Measurements from ENCODE around the gene HSPA4.
"Not testable (repeated sequence)": the region's sequence is repeated elsewhere in the genome, so short reads cannot be mapped to it uniquely, and the experiment has no call there.

Gene HSPA4

GRCh38 chr5:133051061-133051541, 712 bp upstream of the HSPA4 start:
- DNase-seq: no peak

DNA sequence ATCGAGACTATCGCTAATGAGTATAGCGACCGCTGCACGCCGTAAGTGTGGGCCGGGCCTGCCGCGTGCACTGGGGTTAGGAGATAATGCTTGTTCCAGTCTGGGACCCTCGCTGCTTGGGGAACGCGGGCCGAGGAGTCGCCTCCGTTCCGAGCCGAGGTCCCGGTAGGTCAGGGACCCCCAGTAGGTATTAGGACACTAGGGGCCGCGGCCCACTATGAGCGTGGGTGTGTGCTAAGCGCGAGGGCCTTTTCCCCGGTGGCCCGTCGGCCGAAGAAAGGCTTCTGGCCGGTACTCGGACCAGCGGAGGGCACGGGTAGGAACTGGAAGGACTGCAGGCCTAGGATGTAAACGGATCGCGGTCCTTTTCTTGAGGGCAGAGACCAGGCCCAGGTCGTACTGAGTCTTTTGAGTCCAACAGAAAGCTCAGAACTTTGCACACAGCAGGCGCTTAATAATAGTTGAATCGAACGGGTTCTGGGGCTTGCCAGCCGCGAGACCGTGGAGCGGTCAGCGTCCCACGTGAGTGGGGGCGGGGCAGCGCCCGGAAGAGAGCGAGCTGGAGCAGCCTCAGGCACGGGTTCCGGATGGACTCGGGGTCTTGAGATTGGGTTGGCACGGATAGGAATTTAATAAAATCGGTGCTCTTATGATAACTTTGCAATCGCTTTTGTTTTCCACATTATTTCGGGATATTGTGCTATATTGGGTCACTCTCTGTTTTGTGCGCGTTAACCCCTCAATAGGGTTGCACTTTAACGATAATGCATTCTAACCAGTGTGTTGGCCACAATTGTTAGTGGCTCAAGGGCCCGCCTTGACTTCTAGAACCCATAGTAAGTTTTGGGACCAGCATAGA, 733 bp downstream of the HSPA4 start:
- DNase-seq: no peak

GRCh38 chr5:133053448-133053847, 1.6 kb downstream of the HSPA4 start:
- no peak for DNase-seq

DNA sequence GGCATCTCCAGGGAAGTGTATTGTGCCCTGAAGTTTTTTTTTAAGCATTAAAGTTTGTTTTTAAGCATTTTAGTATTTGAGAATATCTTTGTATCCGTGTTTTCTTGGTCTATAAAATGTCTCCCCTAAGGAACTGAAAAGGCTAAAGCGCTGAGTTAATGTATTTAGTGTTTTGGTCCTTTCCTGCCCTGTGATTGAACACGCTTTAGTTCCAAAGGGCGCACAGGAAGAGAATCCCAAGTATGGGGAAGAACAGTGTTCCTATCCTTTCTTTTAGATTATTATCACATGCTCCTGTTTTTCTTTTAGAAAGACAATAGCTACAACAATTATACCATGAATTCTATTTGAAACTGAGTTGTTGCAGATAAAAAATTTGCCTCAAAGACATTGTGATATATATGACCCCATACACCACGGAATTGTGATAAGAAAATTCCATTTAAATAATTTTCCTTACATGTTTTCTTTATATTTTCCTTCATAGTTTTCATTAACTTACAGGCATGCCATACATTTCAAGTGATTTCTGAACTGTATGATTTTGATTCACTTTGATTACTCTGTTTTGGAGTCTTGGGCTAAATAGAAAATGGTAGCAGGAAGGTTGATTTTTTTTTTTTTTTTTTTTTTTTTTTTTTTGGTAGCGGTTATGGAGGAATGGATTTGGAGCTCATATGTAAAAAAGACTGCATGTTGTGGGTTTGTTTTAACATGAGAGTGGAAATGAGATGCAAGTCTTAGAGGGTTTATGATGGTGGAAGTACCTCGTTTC, 3.1 kb downstream of the HSPA4 start:
- DNase-seq: no peak

GRCh38 chr5:133056891-133057290, 5.1 kb downstream of the HSPA4 start:
- no peak for DNase-seq

GRCh38 chr5:133059621-133060020, 7.8 kb downstream of the HSPA4 start:
- no peak for DNase-seq

GRCh38 chr5:133062276-133062675, 10.5 kb downstream of the HSPA4 start:
- no peak for DNase-seq

DNA sequence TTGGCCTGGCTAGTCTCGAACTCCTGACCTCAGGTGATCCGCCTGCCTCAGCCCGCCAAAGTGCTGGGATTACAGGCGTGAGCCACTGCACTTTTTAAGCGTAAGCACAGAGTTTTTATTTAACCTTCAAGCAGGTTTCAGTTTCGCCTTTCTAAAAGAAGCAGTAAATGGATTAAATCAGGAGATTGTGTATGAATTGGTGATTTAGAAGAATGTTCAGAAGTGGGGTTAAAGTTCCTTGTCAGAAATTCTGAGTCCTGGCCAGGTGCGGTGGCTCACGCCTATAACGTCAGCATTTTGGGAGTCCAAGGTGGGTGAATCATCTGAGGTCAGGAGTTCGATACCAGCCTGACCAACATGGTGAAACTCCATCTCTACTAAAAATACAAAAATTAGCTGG, 12.2 kb downstream of the HSPA4 start:
- no peak for DNase-seq

DNA sequence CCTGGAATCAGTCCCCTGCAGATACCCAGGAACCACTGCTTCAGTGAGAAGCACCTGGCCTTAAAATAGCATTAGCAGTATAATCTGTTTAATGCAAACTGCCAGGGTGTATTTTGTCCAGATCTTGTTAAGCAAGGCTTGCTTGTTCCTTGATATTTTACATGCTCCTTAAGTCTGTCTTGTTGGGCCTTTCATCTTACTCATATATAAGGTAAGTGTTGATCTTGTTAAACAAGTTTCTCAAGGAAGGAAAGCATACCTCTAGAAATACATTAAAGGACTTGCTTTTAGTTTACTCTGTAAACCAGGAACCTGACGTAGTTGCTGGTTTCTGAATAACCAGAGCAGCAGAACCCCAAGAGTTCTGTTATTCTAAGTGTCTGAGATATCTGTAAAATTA, 13.7 kb downstream of the HSPA4 start:
- no peak for DNase-seq

DNA sequence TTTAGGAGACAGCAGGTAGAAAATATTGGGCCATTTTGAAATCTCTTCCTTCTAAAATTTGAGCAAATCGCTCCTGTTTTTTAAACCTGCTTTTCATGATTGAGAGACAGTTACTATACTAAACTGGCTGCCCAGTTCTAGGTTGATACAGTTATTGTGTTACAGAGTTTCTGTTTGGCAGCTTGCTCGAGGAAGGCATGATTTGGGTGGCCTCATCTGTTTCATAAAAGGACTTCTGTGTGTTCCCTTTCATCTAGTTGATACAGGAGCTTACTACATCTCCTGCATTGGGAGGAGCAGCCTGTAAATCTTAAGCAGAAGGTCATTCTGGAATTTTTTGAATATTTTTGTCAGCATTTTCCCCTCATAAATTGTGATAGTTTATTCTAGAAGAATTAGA, 14.2 kb downstream of the HSPA4 start:
- DNase-seq: no peak

GRCh38 chr5:133072021-133072420, 20.2 kb downstream of the HSPA4 start:
- DNase-seq: no peak

DNA sequence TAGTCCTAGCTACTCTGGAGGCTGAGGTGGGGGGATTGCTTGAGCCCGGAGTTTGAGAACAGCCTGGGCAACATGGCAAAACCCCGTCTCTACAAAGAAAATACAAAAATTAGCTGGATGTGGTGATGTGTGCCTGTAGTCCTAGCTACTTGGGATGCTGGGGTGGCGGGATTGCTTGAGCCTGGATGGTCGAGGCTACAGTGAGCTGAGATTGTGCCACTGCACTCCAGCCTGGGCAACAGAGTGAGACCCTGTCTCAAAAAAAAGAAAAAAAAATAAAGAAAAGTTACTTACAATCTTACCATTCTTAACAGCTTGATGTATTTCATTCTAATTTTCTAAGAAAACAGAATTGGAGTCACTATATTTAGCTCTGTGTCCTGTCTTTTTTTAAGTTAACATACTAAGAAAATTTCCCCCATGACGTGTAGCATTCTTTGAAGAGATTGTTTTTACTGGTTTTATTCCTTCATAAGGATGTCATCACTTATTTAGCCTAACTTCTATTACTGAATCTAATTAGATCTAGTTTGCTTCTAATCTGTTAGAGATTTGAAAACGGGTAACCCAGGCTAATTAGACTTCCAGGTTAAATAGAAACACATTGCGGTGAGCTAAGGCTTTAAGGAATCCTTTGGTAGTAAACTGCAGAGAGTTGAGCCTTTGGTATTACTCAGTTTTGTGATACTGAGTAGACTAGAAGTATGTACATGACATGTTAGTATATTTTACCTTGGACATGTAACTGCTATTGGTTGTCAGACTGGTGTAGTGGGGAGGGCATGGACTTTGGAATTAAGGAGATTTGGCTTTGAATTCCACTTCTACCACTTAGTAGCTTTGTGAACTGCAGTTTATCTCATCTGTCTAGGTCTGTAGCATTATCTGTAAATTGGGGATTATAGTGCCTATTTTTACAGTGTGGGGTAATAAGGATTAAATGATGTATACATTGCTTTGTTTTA, 24.0 kb downstream of the HSPA4 start:
- DNase-seq: no peak

- DNase-seq: no peak
Measured at GRCh38 chr5:133079048-133079447, 27.2 kb downstream of the HSPA4 start.

DNA sequence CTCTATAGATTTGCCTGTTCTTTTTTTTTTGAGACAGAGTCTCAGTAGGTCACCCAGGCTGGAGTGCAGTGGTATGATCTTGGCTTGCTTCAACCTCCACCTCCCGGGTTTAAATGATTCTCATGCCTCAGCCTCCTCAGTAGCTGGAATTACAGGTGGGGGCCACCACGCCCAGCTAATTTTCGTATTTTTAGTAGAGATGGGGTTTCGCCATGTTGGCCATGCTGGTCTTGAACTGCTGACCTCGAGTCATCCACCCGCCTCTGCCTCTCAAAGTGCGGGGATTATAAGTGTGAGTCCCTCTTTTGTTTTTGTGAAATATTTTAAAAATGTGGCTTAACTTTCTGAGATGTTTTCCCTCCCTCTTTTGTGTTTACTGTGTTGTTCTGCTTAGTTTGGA, 29.2 kb downstream of the HSPA4 start:
- no peak for DNase-seq

- DNase-seq: no peak
Measured at GRCh38 chr5:133081703-133082102, 29.9 kb downstream of the HSPA4 start.

DNA sequence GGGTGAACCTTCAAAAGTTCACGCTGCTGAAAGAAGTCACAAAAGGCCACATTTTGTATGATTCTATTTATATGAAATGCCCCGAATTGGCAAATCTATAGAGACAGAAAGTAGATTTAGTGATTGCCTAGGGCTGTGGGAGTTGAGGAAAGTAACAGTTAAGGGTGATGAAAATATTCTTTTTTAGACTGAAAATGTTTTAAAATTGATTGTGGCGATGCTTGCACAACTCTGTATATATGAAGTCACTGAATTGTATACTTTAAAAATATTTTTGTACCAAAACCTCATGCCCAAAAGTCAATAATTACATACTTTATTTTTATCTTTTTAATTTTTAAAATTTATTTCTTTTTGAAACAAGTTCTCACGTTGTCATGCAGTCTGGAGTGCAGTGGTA, 30.3 kb downstream of the HSPA4 start:
- no peak for DNase-seq

GRCh38 chr5:133083901-133084300, 32.1 kb downstream of the HSPA4 start:
- no peak for DNase-seq

DNA sequence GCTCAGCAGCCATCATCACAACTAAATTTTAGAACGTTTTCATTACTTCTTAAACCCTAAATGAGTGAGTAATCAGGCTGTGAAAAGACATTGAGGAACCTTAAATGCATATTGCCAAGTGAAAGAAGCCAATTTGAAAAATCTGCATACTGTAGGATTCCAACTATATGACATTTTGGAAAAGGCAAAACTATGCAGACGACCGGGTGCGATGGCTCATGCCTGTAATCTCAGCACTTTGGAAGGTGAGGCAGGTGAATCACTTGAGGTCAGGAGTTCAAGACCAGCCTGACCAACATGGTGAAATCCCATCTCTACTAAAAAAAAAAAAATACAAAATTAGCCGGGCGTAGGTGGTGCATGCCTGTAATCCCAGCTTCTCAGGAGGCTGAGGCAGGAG, 33.4 kb downstream of the HSPA4 start:
- not testable (repeated sequence) for DNase-seq

GRCh38 chr5:133086366-133086875, 34.6 kb downstream of the HSPA4 start:
- DNase-seq: no peak

DNA sequence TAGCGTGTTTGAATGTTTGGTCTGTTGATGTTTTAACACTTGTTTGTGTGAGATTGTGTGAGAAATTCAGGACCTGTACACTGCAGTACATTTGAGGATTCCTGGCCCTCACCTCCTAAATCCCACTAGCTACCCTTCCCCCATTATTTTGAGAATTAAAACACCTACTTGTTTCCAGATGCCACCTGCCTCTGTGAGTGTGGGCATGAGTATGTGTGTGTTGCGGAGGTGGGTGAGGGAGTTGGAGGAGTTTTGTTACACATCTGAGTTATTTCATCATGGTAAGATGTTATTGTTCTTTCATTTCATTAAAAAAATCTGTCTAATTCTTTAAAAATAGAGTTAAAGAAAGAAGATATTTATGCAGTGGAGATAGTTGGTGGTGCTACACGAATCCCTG, 36.3 kb downstream of the HSPA4 start:
- no peak for DNase-seq

- DNase-seq: no peak
Measured at GRCh38 chr5:133091034-133091433, 39.2 kb downstream of the HSPA4 start.

DNA sequence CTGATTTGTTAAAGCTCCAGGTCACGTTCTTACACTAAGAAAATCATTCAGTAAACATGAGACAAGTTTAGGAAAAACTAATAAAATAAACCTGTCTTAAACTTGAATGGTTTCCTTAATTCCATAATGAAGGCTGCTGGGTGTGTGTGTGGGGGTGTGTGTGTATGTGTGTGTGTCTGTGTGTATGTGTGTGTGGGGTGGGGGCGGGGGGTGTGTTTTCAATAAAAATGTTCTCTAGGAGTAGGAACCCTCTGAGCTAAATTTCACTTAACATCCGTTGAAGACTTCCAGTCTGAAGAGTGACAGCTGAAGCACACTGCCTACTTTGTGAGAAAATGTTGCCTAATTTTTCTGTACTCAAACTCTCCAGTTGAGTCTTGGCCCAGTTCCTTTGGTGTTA, 54.5 kb downstream of the HSPA4 start:
- DNase-seq: no peak

Measured in NCI-H2081 treated with DMSO at 0.1 percent for 48 hours (cell line).